ENCODE results near the gene NOL3.

NOL3 gene

DNA sequence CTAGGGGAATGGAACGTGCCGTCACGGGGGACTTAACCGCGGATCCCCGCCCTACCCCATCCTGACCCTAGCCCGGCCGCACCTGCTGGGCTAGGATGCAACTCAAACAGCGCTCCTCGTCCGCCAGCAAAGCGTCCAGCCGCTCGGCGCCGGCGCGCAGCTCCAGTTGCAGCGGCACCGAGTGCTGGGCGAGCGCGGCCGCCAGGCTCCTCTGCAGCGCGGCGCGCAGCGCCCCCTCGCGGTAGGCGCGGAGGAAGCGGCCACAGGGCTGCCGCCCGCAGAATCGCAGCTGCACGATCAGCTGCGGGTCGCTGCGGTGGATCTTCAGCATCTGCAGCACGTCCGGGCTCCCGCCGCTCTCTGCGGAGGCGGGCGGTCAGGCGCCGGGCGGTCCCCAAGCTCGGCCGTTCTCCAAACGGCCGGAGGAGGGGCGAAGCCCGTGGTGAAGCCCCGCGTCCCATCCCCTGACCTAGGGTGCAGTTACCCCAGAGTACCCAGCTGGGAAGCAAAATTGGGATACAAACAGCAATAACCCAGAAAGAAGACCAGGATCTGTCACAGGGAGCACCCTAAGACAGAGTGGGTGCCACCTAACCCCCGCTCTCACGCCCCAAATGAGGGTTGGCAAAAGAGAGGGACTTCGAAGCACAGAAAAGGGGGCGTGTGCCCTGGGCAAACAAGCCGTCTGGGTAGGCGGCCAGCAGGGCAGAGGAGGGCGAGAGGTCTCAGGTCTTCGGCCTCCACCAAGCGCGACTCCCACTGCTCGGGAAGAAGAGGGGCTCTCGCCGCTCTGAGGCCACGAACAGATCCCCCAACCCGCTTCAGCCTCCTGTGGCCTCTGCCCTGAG is 14.8 kb upstream of the NOL3 start:
- no peak for DNase-seq (ENCODE audit: low spot score)

DNA sequence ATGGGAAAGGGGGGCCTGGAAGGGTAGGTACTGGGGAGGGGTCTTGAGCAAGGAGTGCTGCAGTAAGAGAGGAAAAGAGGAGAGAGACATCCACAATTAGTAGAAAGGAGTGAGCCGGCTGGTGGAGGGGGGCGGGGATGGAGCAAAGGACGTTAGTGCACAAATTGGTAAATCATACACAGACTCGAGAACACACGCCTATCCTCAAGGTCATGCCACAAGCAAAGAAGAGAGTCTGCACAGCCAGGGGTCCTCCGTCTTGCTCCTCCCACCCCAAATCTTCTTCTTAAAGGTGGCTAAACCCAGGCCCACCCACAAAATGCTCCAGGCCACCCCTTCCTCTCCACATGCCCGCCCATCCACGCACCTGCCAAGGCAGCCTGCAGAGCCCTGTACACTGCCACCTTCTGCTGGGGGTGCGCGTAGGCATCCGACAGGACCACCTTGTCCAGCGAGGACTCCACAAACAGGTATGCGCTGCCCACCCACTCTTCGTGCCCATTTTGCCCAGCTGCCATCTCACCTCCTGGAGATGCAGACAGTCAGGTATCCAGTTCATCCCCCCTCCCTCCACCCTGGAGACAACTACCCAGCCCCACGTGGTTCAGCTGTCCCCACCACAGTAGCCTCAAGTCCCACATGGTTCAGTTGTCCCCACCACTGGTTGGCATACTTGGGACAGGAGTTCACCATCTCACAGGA is 14.0 kb upstream of the NOL3 start:
- no peak for DNase-seq (ENCODE audit: low spot score)

DNA sequence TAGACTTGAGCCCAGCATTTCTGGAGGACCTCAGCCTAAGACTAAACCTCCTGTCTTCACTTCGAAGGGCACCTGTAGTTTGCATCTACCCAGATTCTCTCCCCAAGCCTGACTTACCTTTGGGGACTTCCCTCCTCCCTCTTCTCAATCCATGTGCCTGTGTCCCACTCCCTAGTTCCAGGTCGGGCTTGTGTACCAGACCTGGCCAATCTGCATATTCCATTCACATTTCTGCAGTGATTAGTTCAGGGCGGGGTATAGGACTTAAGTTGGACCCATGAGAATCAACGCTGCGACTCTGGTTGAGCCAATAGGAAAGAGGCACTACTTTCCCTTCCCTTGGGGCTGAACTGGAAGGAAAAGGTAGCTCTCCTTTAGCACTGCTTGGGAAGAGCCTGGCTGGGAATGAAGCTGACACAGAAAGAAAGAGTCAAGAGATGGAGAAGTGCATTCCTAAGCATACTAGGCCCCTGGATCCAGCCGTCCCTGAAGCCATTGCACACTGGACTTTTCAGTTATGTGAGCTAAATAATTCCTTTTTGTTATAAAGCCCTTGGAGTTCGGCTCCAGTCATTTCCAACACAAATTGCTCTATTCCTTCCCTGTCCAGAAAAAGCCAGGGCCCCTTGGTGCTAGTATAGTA is 13.1 kb upstream of the NOL3 start:
- DNase-seq (ENCODE audit: low spot score): no peak

DNA sequence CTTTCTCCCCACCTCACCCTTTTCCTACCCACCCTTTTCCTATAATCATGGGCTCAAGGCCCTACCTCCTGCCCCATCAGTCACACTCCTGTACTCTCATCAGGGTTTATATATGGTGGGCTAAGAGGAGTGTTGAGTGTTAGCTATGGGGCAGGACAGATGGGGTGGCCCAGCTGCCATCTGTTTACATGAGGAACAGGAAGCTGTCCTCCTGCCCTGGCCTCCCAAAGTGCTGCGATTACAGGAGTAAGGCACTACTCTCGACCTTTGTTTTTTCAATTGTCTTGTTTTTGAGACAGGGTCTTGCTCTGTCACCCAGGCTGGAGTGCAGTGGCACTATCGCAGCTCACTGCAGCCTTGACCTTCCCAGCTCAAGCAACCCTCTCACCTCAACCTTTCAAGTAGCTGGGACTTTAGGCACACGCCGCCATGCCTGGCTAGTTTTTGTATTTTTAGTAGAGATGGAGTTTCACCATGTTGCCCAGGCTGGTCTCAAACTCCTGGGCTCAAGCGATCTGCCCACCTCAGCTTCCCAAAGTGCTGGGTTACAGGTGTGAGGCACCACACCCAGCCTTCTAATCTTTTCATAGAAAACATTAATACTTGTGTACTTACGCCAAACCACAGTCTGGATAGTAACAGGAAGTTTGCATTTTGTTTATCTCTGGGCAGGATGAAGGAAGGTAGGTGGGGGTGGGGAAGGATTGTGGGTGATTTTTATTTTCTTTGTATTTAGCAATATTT is 12.3 kb upstream of the NOL3 start:
- DNase-seq (ENCODE audit: low spot score): no peak

DNA sequence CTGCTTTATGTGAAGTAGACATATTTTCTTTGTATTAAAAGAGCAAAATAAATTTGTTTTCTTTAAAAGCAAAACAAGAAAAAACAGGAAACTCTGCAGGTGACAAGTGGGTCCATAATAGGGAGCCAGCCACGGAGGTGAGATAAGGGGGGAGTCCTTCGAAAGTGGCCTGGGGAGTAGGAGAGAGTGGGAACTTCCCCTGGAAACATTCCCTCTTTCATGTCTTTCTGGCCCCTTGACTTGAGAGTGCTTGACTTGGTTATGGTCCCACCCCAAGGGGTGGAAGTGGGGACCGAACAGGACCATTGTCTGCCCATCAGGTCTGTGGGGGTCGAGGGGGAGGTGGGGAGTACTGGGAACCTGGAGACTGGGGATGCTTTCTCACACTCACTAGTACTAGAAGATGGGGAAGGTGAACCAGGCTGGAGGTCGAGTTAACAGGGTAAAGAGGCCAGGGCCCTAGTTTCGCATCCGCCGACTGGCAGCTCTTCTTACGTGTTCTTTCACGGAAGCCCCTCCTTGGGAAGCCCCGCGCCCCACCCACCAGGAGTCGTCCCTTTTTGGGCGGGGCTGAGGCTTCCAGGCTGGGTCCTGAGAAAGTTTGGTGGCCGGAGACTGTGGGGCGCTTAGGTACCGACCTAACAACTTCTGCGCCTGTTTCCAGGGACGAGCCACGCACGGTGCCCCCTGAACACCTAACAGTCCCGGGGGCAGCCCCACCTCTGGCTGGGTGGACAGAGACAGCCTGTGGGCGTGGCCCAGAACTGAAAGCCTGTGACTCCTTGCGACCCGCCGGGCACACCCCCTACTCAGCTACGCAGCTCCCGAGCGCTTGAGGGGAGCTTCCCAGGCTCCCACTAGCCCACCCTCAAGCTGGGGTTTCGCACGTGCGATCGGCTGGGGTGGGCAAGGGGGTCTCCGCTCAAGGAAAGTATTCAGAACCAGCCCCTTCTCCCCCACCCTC is 11.4 kb upstream of the NOL3 start:
- no peak for DNase-seq (ENCODE audit: low spot score)

DNA sequence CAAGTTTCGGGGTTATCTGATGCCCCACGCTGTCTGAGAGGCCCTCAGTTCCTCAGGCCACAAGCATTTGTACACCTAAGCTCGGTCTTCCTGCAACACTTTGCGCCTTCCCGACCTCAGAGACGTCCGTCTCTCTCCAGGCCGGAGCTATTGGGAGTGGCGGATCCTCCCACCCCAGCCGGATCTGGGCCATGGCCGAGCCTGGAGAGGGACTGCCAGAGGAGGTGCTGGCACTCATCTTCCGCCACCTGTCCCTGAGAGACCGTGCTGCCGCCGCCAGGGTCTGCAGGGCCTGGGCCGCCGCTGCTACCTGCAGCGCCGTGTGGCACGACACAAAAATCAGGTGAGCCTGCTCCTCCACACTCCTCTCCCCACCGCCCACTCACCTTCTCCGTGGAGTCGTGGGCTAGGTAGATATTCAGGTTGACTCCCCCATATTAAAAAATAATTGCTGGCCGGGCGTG is 8.7 kb upstream of the NOL3 start:
- no peak for DNase-seq (ENCODE audit: low spot score)

DNA sequence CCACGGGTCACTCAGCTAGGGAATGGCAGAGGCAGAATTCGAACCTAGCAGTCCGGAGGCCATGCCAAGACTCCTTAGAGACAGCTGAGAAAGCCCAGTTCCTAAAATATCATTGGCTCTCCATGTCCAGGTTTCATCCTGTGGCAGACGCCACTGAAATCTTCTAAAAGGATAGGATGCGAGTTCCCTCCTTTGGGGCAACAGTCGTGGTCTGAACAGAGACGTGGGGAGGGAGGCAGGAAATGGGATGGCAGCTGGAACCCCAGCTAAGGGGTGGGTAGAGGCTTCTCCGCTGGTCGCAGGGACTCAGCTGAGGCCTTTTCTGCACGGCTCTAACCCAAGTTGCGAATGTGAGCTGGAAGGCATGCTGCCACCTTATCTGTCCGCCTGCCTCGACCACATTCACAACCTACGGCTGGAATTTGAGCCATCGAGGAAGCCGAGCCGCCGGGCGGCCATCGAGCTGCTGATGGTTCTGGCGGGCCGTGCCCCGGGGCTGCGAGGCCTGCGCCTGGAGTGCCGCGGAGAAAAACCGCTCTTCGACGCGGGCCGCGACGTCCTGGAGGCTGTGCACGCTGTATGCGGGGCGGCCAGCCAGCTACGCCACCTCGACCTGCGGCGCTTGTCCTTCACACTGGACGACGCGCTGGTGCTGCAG is 7.7 kb upstream of the NOL3 start:
- DNase-seq (ENCODE audit: low spot score): no peak

DNA sequence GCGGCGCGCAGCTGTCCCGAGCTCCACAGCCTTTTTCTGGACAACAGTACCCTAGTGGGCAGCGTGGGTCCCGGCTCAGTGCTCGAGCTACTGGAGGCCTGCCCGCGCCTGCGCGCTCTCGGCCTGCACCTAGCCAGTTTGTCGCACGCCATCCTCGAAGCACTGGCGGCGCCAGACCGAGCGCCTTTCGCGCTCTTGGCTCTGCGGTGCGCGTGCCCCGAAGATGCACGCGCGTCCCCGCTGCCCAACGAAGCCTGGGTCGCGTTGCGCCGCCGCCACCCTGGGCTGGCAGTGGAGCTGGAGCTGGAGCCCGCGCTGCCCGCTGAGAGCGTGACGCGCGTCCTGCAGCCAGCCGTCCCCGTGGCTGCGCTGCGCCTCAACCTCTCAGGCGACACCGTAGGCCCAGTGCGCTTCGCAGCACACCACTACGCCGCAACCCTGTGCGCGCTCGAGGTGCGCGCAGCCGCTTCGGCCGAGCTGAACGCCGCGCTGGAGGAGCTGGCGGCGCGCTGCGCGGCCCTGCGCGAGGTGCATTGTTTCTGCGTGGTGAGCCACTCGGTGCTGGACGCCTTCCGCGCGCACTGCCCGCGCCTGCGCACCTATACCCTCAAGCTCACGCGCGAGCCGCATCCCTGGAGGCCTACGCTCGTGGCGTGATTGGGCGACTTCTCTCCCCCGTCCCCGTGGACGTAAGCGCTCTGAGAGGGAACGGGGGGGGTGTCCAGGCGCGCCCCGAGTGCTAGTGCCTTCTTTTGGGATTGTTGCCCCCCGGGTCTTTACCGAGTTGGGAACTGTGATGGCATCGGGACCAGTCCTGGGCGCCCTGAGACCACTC is 7.0 kb upstream of the NOL3 start:
- DNase-seq (ENCODE audit: low spot score): no peak

DNA sequence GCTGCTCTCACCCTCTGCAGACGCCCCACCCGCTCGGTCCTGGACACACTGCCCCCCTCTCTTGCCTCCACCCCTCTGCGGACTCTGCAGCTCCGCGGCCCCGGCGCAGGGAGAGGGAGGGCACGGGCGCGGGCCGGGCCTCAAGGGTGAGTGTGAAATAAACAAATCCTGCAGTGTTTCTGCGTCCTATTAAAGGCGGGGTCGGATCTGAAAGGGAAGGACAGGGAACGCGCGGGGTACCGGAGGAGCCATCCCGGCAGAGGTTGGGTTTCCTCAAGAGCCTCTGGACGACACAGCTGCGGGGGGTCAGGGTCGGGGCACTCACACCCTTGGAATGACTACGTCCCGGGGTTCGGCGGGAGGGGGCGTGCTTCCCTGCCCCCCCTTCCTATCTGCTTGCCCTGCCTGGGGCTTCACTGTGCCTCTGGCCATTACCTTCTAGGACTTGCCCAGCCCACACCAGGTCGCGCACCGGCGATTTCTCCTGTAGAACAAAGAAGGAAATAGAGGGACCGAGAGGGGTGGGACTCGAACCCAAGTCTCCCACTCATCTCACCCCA is 6.3 kb upstream of the NOL3 start:
- no peak for DNase-seq (ENCODE audit: low spot score)

DNA sequence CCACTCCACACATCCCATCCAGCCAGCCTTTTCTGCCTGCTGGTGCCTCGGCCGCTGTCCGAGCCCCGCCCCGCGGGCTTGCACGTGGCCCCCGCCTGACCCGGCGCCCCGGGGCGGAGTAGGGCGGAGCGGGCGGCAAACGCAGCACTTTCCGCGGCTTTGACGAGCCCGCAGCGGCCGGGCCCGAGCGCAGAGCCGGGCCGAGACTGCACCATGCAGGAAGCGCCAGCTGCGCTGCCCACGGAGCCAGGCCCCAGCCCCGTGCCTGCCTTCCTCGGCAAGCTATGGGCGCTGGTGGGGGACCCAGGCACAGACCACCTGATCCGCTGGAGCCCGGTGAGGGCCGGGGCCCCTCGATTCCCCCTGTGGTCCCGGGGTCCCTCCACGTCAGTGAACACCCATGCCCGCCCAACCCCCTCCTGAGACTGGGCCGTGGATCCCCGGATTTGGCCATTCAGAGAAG is 5.7 kb upstream of the NOL3 start, which contains the start of gene HSF4:
Gene HSF4, plus strand, starts transcription at position 147 of the 463 bp plus-strand sequence. Its CDS starts 67 bp downstream, at position 214.
- DNase-seq (ENCODE audit: low spot score): no peak

DNA sequence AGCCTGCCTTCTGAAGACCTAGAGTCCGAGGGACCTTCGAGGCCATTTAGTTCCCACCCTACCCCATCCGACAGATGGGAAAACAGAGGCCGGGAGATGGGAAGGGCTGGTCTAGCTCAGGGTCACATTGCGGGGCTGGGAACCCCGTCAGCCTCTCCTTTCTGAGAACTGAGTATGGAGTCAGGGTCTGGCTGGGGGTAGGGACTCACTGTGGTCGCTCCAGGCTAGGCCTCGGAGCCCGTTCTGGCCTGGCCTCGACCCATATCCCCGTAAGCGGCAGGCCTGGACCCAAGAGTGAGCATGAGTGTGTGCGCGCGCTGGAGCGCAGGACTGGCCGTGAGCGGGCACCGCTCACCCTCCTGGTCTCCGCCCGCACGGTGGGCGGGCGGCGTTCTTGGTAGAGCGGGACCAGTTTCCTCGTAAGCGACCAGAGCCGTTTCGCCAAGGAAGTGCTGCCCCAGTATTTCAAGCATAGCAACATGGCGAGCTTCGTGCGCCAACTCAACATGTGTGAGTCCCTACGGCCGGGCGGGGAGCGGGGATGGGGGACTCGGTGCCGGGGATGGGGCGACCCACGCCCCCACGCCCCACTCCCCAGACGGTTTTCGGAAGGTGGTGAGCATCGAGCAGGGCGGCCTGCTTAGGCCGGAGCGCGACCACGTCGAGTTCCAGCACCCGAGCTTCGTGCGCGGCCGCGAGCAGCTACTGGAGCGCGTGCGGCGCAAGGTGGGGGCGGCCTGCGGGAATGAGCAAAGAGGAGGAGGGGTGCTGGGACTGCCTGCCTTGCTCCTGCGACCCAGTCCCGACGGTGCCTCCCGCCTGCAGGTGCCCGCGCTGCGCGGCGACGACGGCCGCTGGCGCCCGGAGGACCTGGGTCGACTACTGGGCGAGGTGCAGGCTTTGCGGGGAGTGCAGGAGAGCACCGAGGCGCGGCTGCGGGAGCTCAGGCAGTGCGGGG is 4.9 kb upstream of the NOL3 start:
- no peak for DNase-seq (ENCODE audit: low spot score)

DNA sequence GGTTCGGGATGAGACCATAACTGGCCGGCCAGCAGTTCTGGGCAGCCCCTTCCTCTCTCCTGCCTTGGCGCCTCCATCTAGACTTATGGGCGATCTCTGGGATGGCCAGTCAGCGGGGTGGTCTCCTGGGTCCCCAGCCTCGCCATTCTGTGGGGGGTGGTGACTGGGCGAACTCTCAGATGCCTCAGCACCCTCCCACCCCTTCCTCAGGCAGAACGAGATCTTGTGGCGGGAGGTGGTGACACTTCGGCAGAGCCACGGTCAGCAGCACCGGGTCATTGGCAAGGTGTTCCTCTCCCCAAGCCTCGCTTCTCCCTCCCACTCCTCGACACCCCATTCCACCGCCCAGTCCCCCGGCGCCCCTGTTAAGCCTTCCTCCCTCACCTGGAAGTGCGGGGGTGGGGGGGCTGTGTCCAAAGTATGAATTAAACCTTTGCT is 4.2 kb upstream of the NOL3 start:
- DNase-seq (ENCODE audit: low spot score): no peak

DNA sequence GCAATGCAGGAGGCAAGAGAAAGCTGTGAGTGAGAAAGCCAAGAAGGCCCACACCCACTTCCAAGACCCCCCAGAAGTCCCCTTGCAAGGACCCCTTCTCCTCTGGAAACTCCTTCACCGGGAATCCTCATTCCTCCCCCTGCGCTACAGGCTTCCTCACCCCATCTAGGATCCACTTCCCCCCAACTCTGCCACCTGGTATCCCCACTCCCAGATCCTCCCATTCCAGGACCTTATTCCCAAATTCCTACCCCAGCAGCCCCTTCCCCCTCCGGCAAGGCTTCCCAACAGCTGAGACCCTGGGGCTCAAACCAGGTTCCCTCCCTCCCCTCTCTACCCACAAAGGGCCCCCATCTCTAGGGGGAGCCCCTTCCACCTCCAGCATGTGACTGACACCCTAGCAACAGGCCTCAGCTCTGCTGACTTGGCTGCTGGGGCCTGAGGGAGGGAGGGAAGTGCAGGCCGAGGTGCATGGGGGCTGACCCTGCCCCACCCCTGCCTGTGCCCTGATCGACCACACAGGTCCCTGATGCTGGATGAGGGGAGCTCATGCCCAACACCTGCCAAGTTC is 3.7 kb upstream of the NOL3 start:
- DNase-seq (ENCODE audit: low spot score): no peak

DNA sequence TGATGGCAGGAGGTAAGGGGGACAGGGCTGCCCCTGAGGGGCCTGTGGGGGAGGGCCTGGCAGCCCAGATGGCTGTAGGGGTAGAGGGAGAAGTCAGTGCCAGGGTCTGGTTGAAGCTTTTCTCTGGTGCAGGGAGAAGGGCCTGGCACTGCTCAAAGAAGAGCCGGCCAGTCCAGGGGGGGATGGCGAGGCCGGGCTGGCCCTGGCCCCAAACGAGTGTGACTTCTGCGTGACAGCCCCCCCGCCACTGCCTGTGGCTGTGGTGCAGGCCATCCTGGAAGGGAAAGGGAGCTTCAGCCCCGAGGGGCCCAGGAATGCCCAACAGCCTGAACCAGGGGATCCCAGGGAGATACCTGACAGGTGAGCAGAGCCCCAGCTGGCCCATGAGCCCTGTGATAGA is 2.8 kb upstream of the NOL3 start:
- DNase-seq (ENCODE audit: low spot score): no peak

DNA sequence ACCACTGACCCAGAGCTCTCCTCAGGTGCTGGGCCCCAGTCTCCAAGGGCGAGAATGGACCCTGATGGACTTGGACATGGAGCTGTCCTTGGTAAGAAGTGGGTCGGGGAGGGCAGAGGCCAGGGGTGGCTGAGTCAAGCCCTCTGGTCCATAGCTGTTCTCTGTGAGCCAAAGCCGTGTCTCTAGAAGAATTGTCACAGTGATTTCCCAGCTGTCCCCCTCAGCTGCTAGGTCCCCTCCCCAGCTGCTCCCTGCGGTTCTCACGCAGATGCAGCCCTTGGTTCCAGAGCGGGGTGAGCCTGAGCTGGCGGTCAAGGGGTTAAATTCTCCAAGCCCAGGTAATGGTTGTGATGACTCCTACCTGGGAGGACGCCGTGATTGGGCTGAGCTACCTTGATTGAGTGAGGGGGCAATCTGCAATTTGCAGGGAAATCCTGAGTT is 1.3 kb upstream of the NOL3 start:
- no peak for DNase-seq (ENCODE audit: low spot score)

DNA sequence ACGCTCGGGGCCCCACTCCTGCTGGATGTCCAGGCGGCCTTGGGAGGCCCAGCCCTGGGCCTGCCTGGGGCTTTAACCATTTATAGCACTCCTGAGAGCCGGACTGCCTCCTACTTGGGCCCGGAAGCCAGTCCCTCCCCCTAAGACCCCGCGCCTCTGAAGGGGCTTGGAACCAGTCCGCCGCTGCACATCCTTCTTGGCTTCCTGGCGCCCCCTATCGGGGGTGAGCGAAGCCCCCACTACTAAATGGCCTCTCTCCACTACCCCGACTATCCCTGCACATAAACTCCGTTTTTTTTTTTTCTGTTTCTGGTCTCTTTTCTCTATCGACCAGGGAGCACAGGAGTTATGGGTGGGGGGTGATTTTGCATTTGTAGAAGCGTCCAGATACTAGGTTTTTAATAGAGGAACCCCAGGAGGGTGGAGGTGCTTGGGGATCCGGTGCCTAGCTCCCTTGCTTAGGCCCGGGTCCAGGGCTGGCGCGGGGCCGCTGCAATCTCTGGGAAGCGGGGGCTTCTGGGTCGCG is 633 bp upstream of the NOL3 start:
- no peak for DNase-seq (ENCODE audit: low spot score)

All from COLO829 (cell line).